Sciatic nerve (tissue), 2 donors: ENCODE measurements around the gene FAM83C. TPM values are rescaled to one million over a fixed set of nuclear protein-coding genes. Genes with fewer than 3 reads are reported as not detected.
A peak's percentile ranks its signal among the peaks of the same experiment; 100 is the strongest.
"Not testable (repeated sequence)": the region's sequence is repeated elsewhere in the genome, so short reads cannot be mapped to it uniquely, and the experiment has no call there.

ENCODE experiments used
- ATAC-seq: fragments of 200-7000 bp; cut with Tn5 transposase; one replicate; pipeline ENCODE4 v1.9.1; 2020; ENCODE audit warnings: mild to moderate bottlenecking, moderate library complexity
- DNase-seq: peaks from one replicate; pipeline ENCODE4 v3.0.0-alpha.2; 2020; ENCODE audit warnings: low spot score
- intact Hi-C: fragments of 100-400 bp; cut with DNase I; formaldehyde crosslinking; loops from one replicate; pipeline ENCODE4 v1.14.2; 2022
- total RNA-seq: library from RNA; stranded (reverse); fragmentation: NEBNext Ultra II Directional; extraction: Animal tissue kit (Norgen Biotek cat#: 25700); gene quantifications from one replicate; pipeline ENCODE4 v1.2.1, GENCODE V29; 2021
- donor health status: DM: no; HTN: no; CAD: no.
- donor health status: DM: no; HTN: no; CAD: no.

The FAM83C gene
- total RNA-seq, 1 donor from 2014 or later: not detected

DNA sequence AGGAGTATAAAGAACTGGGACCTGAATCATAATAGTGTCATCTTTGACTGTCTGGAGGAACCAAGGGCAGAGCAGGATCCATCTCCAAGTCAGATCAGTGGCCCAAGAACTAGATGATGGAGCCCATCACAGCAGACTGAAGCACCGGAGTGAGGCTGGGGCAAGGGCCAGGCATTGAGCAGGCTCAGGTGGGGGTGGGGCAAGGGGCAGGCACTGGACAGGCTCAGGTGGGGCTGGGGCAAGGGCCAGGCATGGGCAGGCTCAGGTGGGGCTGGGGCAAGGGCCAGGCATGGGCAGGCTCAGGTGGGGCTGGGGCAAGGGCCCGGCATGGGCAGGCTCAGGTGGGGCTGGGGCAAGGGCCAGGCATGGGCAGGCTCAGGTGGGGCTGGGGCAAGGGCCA, 39.6 kb downstream of the FAM83C start:
- ATAC-seq, intact Hi-C loops: not testable (repeated sequence)
- peak; percentile 23 for DNase-seq

DNA sequence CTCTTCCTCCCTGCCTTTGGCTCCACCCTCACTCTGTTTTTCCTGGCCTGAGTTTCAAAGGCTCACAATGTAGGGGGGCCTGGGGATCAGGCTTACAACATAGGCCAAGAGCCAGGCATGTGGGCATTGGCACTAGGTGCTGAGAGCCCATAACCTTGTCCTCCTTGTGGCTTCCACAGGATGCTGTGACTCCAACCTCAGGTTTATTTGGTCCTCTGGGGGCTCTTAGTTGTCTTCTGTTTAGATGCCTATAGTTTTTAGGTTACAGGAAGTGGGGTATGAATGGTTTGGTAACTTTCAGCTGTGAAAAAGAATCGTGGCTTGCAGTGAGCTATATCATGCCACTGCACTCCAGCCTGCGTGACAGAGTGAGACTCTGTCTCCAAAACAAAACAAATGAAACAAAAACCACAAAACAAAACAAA, 40.2 kb downstream of the FAM83C start:
- ATAC-seq: no peak

DNA sequence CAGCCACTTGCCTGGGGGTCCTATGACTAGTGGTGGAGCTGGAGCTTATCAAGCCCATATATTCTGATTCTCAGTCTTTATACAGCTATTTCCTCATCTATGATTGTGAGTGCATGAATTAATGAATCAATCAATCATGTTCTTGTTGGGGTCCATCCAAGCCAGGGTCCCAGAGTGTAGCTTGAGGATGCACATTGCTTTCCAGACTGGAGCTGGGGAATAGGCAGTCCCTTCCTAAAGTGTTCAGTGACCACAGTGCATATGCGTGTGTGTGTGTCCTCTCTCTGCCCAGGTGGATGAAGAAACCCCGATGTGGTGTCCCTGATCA, 40.6 kb downstream of the FAM83C start:
- intact Hi-C loops: no loop called here
- ATAC-seq: no peak
- no peak for DNase-seq

More for the DNA sequence above, 40.2 kb downstream of the FAM83C start:
- DNase-seq: no peak
- intact Hi-C loops: no loop called here

DNA sequence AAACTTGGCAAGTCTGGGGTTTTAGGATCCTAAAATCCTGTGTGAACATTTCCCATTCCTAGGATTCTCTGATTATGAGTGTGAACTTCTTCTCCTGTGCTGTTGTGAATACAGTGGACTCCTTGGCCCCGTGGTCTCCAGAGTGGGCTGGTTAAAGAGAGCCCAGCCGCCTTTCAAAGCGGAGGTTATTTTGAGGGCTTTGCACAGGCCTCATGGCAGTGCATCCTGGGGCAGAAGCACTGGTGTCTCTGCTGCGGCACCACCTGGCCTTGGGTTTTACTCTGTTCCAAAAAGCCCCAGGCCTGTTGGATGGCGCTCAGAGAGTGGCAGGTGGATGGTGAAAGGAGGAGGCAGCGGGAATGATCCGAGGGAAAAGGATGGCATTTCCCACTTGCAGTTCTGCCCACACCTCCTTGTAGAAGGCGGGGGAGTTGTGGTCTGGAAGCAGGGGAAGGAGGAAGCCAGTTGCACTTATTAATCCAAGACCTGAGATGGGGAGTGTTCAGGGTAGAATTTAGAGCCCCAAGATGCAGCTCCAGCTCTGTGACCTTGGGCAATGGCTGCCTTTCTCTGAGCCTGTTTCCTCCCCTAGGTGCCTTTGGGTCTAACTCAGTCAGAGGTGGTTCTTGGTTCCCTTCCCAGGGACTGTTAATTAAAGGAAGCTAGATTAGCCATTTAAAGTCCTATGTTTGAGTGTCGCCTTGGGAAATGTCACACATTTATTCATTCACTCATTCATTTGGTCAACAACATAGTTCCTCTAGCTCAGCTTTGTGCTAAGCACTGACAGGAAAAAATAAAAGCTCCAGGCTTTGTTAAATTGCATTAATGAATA, 43.4 kb downstream of the FAM83C start:
- ATAC-seq (no peak), DNase-seq (no peak)
- intact Hi-C loops: no loop called here

DNA sequence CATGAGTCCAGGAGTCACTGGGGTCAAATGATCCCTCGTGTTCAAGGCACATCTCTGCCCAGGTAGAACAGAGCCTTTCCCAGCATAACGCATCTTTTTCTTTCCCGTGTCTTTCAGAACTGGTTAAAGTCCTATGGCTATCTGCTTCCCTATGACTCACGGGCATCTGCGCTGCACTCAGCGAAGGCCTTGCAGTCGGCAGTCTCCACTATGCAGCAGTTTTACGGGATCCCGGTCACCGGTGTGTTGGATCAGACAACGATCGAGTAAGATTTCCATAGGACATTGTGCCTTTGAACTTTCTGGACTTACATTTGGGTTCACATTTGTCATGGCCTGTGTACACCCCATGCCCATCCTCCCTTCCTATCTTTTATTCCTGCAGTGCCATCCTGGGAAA, 45.5 kb downstream of the FAM83C start:
- ATAC-seq (no peak), DNase-seq (no peak)
- intact Hi-C loops: no loop called here

DNA sequence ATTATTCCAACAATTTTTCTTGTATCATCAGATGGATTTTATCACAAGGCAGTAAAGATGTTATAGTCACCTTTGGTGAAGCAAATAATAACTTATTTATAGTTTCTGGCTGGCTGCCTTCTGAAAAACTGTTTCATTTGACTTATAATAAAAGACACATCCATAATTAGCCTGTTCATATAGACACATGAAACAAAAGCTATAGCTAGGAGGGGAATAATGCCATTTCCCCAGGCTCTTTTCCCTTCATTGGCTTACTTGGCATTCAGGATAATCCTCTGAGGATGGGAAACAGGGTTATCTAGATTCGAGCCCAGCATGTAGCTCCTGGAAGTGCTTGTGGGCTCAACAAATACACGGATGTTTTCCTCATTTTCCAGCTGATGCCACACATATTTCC, 48.2 kb downstream of the FAM83C start:
- no peak for DNase-seq
- no peak for ATAC-seq
- intact Hi-C loops: no loop called here

DNA sequence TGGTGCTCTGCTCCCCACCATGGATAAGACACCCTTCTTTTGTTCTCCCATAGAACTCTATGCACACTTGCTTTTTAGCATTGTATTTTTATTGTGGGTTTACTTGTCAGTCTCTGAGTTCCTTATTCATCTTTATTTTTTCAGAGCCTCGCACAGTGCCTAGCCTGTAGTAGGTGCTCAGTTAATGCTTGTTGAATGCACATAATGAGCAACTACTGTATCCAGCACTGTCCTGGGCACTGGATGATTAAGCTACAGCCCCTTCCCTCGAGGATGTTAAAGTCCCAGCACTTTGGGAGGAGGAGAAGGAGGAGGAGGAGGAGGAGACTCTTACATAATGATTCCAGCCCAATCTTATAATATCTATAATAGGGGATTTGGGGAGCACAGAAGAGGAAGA, 48.9 kb downstream of the FAM83C start:
- intact Hi-C loops: no loop called here
- ATAC-seq (no peak), DNase-seq (no peak)

DNA sequence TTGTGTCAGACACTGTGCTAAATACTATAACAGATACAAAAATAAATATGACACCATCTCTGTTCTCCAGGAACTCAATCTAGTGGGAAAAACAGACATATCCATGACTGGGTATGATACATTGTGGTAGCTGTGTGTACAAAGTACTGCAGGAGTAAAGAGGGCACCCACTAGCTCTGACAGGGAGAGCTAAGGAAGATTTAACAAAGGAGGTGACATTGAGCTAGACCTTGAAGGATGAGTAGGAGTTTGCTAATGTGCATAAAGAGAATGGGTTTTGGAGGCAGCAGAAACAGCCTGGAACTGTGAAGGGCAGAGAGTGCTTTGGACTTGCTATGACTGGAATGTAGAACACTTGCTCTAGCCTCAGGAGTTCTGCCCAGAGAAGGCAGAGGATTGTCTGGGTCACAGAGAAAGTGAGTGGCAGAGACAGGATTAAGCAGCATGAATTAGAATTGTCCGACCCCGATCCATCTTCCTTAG, 51.4 kb downstream of the FAM83C start:
- ATAC-seq (no peak), DNase-seq (no peak)
- intact Hi-C loops: no loop called here

DNA sequence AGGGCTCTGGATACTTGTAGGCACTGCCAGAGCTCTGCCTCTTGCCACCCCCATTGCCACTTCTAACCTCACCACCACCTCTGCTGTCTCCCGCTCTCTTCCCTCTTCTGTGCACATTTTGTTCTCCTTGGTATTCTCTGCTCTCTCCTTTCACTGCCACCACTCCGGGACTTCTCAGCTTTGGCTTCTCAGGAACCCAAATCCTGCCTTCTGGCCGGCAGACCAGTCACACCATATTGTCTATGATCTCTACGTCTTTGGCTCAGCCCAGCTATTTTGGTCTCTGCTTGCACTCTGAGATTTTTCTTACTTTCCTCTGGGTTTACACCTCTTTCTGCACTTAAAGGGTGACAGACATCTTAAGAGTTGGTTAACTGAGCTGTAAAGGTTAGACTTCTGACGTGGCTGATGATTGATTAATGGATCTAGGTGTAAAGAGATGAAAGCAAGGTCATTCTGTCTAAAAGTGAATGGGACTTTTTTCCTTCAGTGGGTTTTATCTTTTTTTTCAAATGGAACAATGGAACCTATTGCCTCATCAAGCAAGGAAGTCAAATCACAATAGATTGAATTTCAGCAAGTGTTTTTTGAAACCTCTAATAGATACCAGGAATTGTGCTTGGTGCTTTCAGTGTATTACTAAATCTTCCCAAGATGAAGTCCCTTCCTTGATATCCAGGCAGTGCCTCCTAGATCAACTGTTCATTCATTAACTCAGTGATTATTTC, 52.0 kb downstream of the FAM83C start:
- ATAC-seq: no peak
- intact Hi-C loops: no loop called here

DNA sequence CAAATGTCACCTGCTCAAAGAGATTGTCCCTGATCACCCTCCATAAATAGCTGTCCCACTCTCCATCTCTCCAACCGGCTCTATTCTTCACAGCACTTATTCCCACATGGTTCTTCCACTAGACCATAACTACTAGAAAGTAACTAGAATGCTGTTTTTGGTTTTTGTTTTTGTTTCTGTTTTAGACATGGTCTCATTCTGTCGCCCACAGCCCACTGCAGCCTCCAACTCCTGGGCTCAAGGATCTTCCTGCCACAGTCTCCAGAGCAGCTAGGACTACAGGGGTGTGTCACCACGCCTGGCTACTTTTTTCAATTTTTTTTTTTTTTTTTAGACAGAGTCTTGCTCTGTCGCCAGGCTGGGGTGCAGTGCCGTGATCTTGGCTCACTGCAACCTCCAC, 53.5 kb downstream of the FAM83C start:
- DNase-seq: no peak
- intact Hi-C loops: no loop called here

More for the DNA sequence above, 52.0 kb downstream of the FAM83C start:
- no peak for DNase-seq

DNA sequence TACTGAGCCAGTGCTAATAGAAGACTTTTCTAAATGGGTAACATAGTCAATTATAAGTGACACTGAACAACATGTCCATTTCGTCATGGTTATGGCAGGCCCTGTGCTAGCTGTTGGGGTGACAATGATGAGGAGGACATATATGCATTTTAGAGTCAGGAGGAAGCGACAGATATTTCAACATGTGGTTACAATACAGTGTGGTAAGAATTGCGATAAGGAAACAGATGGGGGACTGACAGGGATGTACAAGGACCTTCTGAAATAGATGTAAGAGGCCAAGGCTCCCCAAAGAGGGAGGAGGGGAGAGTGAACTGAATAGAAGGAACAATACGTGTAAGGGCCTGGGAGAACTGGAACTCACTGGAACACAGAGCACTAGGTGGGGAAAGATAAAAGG, 54.1 kb downstream of the FAM83C start:
- DNase-seq: no peak
- no peak for ATAC-seq
- intact Hi-C loops: no loop called here

More for the DNA sequence above, 53.5 kb downstream of the FAM83C start:
- ATAC-seq: no peak

DNA sequence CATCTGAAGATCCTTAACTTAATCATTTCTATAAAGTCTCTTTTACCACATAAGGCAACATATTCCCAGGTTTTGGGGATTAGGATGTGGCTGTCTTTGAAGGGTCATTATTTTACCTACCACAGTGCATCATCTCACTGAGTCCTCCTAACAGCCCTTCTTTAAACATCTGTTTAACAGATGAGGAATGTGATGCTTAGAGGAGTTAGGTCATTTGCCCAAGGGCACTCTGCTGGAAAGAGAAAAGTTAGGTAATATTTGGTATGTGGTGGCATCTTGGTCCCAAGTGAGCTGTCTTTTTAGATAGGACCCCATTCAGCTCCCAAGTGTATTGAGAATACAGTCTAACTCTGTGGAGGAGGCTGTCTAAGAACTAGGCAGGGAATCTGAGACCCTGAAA, 54.7 kb downstream of the FAM83C start:
- intact Hi-C loops: no loop called here
- ATAC-seq: no peak
- DNase-seq: no peak

DNA sequence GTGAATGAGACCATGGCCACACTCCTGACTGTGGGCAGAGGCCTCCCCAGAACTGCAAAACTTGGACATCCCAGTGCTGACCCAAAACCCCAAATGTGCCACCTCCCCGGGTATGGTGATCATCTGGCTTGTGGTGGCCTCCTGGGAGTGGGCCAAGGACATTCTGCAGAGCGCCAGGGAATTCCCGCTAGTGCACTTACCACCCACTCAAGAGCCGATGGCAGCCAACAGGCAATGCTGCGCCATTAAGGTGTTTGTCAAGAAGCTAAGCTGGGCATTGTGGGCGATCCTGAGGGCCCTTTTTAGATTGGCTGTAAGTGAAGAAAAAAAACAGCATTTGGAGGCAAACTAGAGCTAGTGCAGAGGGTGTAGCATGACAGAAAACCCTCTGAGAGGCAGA, 56.3 kb downstream of the FAM83C start:
- intact Hi-C loops: no loop called here
- ATAC-seq (no peak), DNase-seq (no peak)

Other genes starting within 250 kb of the FAM83C start
- gene TRPC4AP, start 199.6 kb downstream of the FAM83C start, total RNA-seq: 50.4 TPM
- gene EDEM2, start 145.1 kb downstream of the FAM83C start, total RNA-seq: 15.4 TPM
- gene PROCR, start 120.4 kb downstream of the FAM83C start, total RNA-seq: 24.0 TPM
- 0.49 TPM for gene MMP24, start 65.7 kb downstream of the FAM83C start, total RNA-seq
- gene MMP24OS, start 14.3 kb downstream of the FAM83C start, total RNA-seq: 71.6 TPM
- 66.9 TPM for gene EIF6, start 7.7 kb downstream of the FAM83C start, total RNA-seq
- 70.8 TPM for gene UQCC1, start 119.5 kb upstream of the FAM83C start, total RNA-seq
- gene GDF5, start 145.8 kb upstream of the FAM83C start, total RNA-seq: 0.22 TPM
- gene CEP250, start 163.2 kb upstream of the FAM83C start, total RNA-seq: 39.1 TPM
- gene C20orf173, start 237.2 kb upstream of the FAM83C start, total RNA-seq: not detected
- gene ERGIC3, start 249.7 kb upstream of the FAM83C start, total RNA-seq: 143 TPM